GM13976 (cell line): ENCODE results near the gene OR5H14.

ENCODE experiments used
- DNase-seq: peaks from one replicate; pipeline ENCODE4 v3.0.0; 2012; ENCODE audit warnings: low spot score
- in situ Hi-C: fragments of 300-500 bp; cut with MboI; formaldehyde crosslinking; loops from one replicate; pipeline ENCODE4 v1.12.0; 2022; ENCODE audit warnings: low sequenced_read_pairs, mixed read lengths, inconsistent platforms; ENCODE audit not compliant: unreplicated experiment
- TF ChIP-seq, protein P1 (sequence below): IDR thresholded peaks from 2 replicates; pipeline ENCODE4 v1.5.1; 2012; ENCODE audit warnings: borderline replicate concordance, mild to moderate bottlenecking; ENCODE audit not compliant: insufficient read depth; ENCODE audit errors: extremely low read depth, missing control alignments, control extremely low read depth

OR5H14 gene

DNA sequence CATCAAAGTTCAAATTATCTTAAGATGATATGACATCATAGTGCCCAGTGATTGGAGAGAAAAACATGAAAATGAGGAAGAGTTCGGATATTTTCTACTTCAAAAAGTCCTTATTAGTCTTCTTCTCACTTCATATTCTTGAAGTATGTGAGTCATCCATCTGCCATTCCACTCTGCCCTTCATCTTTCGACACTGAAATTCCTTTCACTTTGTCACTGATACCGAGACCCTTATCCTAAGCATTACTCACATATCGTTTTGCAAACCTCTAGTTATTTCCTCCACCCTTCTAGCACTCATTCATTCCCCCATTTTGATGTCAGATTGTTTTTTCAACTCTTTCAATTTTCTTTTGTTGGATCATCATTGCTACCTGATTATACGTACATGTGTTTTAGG is 4.0 kb downstream of the OR5H14 start:
- TF ChIP-seq, protein P1, sequence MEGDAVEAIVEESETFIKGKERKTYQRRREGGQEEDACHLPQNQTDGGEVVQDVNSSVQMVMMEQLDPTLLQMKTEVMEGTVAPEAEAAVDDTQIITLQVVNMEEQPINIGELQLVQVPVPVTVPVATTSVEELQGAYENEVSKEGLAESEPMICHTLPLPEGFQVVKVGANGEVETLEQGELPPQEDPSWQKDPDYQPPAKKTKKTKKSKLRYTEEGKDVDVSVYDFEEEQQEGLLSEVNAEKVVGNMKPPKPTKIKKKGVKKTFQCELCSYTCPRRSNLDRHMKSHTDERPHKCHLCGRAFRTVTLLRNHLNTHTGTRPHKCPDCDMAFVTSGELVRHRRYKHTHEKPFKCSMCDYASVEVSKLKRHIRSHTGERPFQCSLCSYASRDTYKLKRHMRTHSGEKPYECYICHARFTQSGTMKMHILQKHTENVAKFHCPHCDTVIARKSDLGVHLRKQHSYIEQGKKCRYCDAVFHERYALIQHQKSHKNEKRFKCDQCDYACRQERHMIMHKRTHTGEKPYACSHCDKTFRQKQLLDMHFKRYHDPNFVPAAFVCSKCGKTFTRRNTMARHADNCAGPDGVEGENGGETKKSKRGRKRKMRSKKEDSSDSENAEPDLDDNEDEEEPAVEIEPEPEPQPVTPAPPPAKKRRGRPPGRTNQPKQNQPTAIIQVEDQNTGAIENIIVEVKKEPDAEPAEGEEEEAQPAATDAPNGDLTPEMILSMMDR: no peak
- no peak for DNase-seq
- in situ Hi-C loops: no loop called here

DNA sequence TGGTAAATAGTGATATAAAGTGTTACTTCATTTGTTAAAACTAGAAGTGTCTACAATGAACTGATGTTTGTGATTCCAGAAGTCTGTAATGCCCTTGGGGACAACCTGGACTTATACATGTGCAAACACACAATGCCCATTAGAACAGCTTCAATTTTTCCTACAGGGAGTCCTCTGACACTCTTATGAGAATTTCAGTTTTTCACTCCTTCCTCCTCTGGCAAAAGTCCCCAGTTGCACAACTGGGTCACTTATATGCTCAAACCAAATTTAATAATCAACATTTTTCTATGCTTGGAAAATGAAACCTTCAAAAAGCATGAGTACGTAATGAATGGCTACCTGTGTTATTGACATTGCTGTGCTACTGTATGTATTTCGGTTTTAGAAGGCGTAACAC is 19.1 kb downstream of the OR5H14 start, which contains the start of gene OR5H15:
TSS of gene OR5H15 (plus strand) at position 301 of the 400 bp plus-strand sequence. CDS start 2,004 bp downstream, outside the sequence.
- in situ Hi-C loops: no loop called here
- no peak for DNase-seq
- TF ChIP-seq, protein P1: no peak

- in situ Hi-C loops: no loop called here
- DNase-seq: no peak
- TF ChIP-seq, protein P1: no peak
Measured at GRCh38 chr3:98171071-98171470, 23.8 kb downstream of the OR5H14 start.

- no peak for DNase-seq
Measured at GRCh38 chr3:98172621-98173020, 25.3 kb downstream of the OR5H14 start.

GRCh38 chr3:98180319-98180890 is 33.1 kb downstream of the OR5H14 start:
- in situ Hi-C loops: no loop called here
- TF ChIP-seq, protein P1: no peak
- no peak for DNase-seq

More at GRCh38 chr3:98172621-98173020, 25.3 kb downstream of the OR5H14 start:
- TF ChIP-seq, protein P1: no peak
- in situ Hi-C loops: no loop called here

DNA sequence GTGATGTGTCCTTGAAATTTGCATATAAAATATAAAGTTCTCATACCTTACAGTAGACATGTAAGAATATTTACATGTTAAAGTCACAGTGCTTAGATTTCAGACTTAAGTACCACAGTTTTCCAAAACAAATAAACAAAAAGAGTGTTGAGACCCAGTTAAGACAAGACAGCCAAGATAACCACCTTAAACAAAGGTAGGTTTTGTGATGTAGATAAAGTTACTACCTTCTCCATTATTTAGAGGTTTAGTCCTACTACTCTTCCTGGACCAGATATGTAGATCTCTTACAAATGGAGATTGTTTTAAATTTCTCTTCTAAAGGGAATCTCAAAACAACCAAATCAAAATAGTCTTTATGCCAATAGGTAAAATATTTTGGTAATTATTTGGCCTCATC is 34.9 kb downstream of the OR5H14 start:
- in situ Hi-C loops: no loop called here
- TF ChIP-seq, protein P1: no peak
- no peak for DNase-seq
